WTC11 (cell line): ENCODE measurements around the gene DGLUCY. TPM values are rescaled to one million over a fixed set of nuclear protein-coding genes. Genes with fewer than 3 reads are reported as not detected.
"Not testable (repeated sequence)": the region's sequence is repeated elsewhere in the genome, so short reads cannot be mapped to it uniquely, and the experiment has no call there.

ENCODE experiments used
- ATAC-seq: fragments of 200-7000 bp; cut with Tn5 transposase; 2 replicates; pipeline ENCODE4 v1.10.0; 2021; ENCODE audit warnings: mild to moderate bottlenecking, moderate library complexity
- CTCF ChIA-PET: fragments of 300-600 bp; sonication (Branson Sonifier 250); formaldehyde crosslinking; loops from one replicate; lab custom pipeline; 2021; ENCODE audit warnings: antibody characterized with exemption; lab: Charles Lee
- POLR2A ChIA-PET: fragments of 350-600 bp; sonication (Branson Sonifier 250); formaldehyde crosslinking; loops from one replicate; lab custom pipeline; 2021; ENCODE audit warnings: antibody characterized with exemption; lab: Charles Lee
- DNase-seq: peaks from one replicate; pipeline ENCODE4 v3.0.0; 2021; ENCODE audit warnings: low spot score
- H3K27ac Mint-ChIP-seq: 2 replicates; pipeline ENCODE4 v1.8.0; 2021; ENCODE audit warnings: mixed read lengths
- H3K27me3 Mint-ChIP-seq: 2 replicates; pipeline ENCODE4 v1.8.0; 2021; ENCODE audit warnings: low read depth, mild to moderate bottlenecking, moderate library complexity, mixed read lengths
- H3K36me3 Mint-ChIP-seq: 2 replicates; pipeline ENCODE4 v1.8.0; 2021; ENCODE audit warnings: mixed read lengths
- H3K4me1 Mint-ChIP-seq: 2 replicates; pipeline ENCODE4 v1.8.0; 2022; ENCODE audit warnings: mixed read lengths
- H3K4me3 Mint-ChIP-seq: 2 replicates; pipeline ENCODE4 v1.8.0; 2021; ENCODE audit warnings: mild to moderate bottlenecking, moderate library complexity, mixed read lengths
- H3K9me3 Mint-ChIP-seq: 2 replicates; pipeline ENCODE4 v1.8.0; 2021; ENCODE audit warnings: mixed read lengths
- AFF4 ChIP-seq: sonication (generic); formaldehyde crosslinking; IDR thresholded peaks from 2 replicates; pipeline ENCODE4 v1.8.1; 2023; ENCODE audit warnings: mild to moderate bottlenecking, missing genetic modification reagents, borderline replicate concordance
- CREM ChIP-seq: sonication (generic); formaldehyde crosslinking; IDR thresholded peaks from 2 replicates; pipeline ENCODE4 v1.8.1; 2022; ENCODE audit warnings: mild to moderate bottlenecking, missing genetic modification reagents, moderate library complexity
- E2F4 ChIP-seq: sonication (generic); formaldehyde crosslinking; IDR thresholded peaks from 2 replicates; pipeline ENCODE4 v1.8.1; 2022; ENCODE audit warnings: low read depth, mild to moderate bottlenecking, moderate library complexity, missing genetic modification reagents, borderline replicate concordance
- FOXP4 ChIP-seq: sonication (generic); formaldehyde crosslinking; IDR thresholded peaks from 2 replicates; pipeline ENCODE4 v1.8.0; 2022; ENCODE audit warnings: mild to moderate bottlenecking, missing genetic modification reagents
- IRF1 ChIP-seq: sonication (generic); formaldehyde crosslinking; IDR thresholded peaks from 2 replicates; pipeline ENCODE4 v1.8.0; 2023; ENCODE audit warnings: missing genetic modification reagents
- JUN ChIP-seq: sonication (generic); formaldehyde crosslinking; IDR thresholded peaks from 2 replicates; pipeline ENCODE4 v1.8.0; 2023; ENCODE audit warnings: mild to moderate bottlenecking, missing genetic modification reagents
- MLX ChIP-seq: sonication (generic); formaldehyde crosslinking; IDR thresholded peaks from 2 replicates; pipeline ENCODE4 v1.8.1; 2023; ENCODE audit warnings: mild to moderate bottlenecking, missing genetic modification reagents, moderate library complexity
- NFYB ChIP-seq: sonication (generic); formaldehyde crosslinking; conservative IDR thresholded peaks from 2 replicates; pipeline ENCODE4 v1.8.0; 2022; ENCODE audit warnings: low read depth, missing genetic modification reagents
- PRDM15 ChIP-seq: sonication (generic); formaldehyde crosslinking; IDR thresholded peaks from 2 replicates; pipeline ENCODE4 v1.8.0; 2022; ENCODE audit warnings: missing genetic modification reagents
- SMAD4 ChIP-seq: sonication (generic); formaldehyde crosslinking; IDR thresholded peaks from 2 replicates; pipeline ENCODE4 v1.8.0; 2022; ENCODE audit warnings: mild to moderate bottlenecking, missing genetic modification reagents
- USF1 ChIP-seq: sonication (generic); formaldehyde crosslinking; IDR thresholded peaks from 2 replicates; pipeline ENCODE4 v1.8.0; 2022; ENCODE audit warnings: mild to moderate bottlenecking, missing genetic modification reagents
- ZNF138 ChIP-seq: sonication (generic); formaldehyde crosslinking; conservative IDR thresholded peaks from 2 replicates; pipeline ENCODE4 v1.8.1; 2022; ENCODE audit warnings: mild to moderate bottlenecking, moderate library complexity, missing genetic modification reagents
- ZNF423 ChIP-seq: fragments of 250-450 bp; sonication (Bioruptor Pico); IDR thresholded peaks from 2 replicates; pipeline ENCODE4 v2.1.2; 2022; ENCODE audit warnings: mild to moderate bottlenecking, moderate library complexity
- total RNA-seq: library from RNA; stranded (reverse); gene quantifications from 3 replicates; pipeline ENCODE4 v1.2.3, GENCODE V29; 2021

The DGLUCY gene
- total RNA-seq, 1 experiment from 2014 or later: 35.4 TPM

GRCh38 chr14:91197631-91198030 is 83.8 kb downstream of the DGLUCY start (continued):
- TF ChIP-seq FOXP4 (CRISPR knock-in tag): no peak

- ATAC-seq, POLR2A ChIA-PET, H3K27me3 Mint-ChIP-seq, CTCF ChIA-PET, DNase-seq, H3K4me1 Mint-ChIP-seq, H3K27ac Mint-ChIP-seq, H3K4me3 Mint-ChIP-seq: not testable (repeated sequence)
- H3K9me3 Mint-ChIP-seq: peaks cover 17% of the 10 kb centered on the region
- peaks cover 57% of the 10 kb centered on the region for H3K36me3 Mint-ChIP-seq
Observed at GRCh38 chr14:91200802-91201201, 86.9 kb downstream of the DGLUCY start.

- Mint-ChIP-seq H3K9me3 (peaks cover 17% of the 10 kb centered on the region), H3K36me3 (peaks cover 53% of the 10 kb centered on the region), H3K27me3 (no peaks in the 10 kb centered on the region)
- ChIA-PET POLR2A (no interaction called here), CTCF (interaction anchor here (0.6 to 1.4 kb wide), 2 partner anchors 25 to 64 kb away, joined by 4 read pairs; no protein-coding TSS in a partner anchor)
- DNase-seq: no peak
- no peak for TF ChIP-seq SMAD4
- TF ChIP-seq NFYB (CRISPR knock-in tag): no peak
- TF ChIP-seq CREM (CRISPR knock-in tag): no peak
- no peak for TF ChIP-seq AFF4
- no peak for TF ChIP-seq MLX
- TF ChIP-seq, all 79 proteins: peak for 0
- Mint-ChIP-seq H3K4me3 (no peak overlapping the region), H3K4me1 (no peaks in the 10 kb centered on the region), H3K27ac (no peak overlapping the region)
- ATAC-seq: no peak
Observed at GRCh38 chr14:91202234-91202974, 88.5 kb downstream of the DGLUCY start.

GRCh38 chr14:91204657-91205056 is 90.8 kb downstream of the DGLUCY start:
- Mint-ChIP-seq H3K4me1 (no peaks in the 10 kb centered on the region), H3K36me3 (peaks cover 49% of the 10 kb centered on the region), H3K4me3 (no peak overlapping the region), H3K27ac (no peak overlapping the region), H3K9me3 (peaks cover 13% of the 10 kb centered on the region), H3K27me3 (no peaks in the 10 kb centered on the region)
- ChIA-PET POLR2A (no interaction called here), CTCF (interaction anchor here (0.7 kb wide), 1 partner anchor 31 kb away, joined by 3 read pairs; no protein-coding TSS in a partner anchor)
- ATAC-seq: no peak
- DNase-seq: no peak
- TF ChIP-seq ZNF423 (no peak), PRDM15 (CRISPR knock-in tag) (no peak), ZNF138 (no peak), IRF1 (CRISPR knock-in tag) (no peak), E2F4 (CRISPR knock-in tag) (no peak), USF1 (CRISPR knock-in tag) (no peak), JUN (CRISPR knock-in tag) (no peak)
